ENCODE data around the gene LRRC7. TPM values are rescaled to one million over a fixed set of nuclear protein-coding genes. Genes with fewer than 3 reads are reported as not detected.

Gene LRRC7
- total RNA-seq, 2 experiments from 2014 or later, result not detected

- ChIA-PET CTCF (no interaction called here), POLR2A (no interaction called here)
- DNase-seq, result no peak
- Mint-ChIP-seq H3K4me1 (ENCODE audit: low read depth) (no peaks in the 10 kb centered on the region), H3K4me3 (no peak overlapping the region), H3K36me3 (no peaks in the 10 kb centered on the region), H3K27ac (no peak overlapping the region), H3K27me3 (peaks cover 6% of the 10 kb centered on the region), H3K9me3 (no peaks in the 10 kb centered on the region)
- intact Hi-C loops (cut with micrococcal nuclease), result no loop called here
These were observed 517.8 kb downstream of the LRRC7 start for GRCh38 chr1:70085521-70085920.

- H3K9me3 Mint-ChIP-seq, result no peaks in the 10 kb centered on the region
- no peaks in the 10 kb centered on the region for H3K36me3 Mint-ChIP-seq
- CTCF ChIA-PET, result no interaction called here
- no peak overlapping the region for H3K27ac Mint-ChIP-seq
- H3K4me3 Mint-ChIP-seq, result no peak overlapping the region
- no peak for DNase-seq
- POLR2A ChIA-PET, result no interaction called here
- intact Hi-C loops (cut with micrococcal nuclease), result no loop called here
- peaks cover 6% of the 10 kb centered on the region for H3K27me3 Mint-ChIP-seq
- no peaks in the 10 kb centered on the region for H3K4me1 Mint-ChIP-seq (ENCODE audit: low read depth)
These were observed 519.2 kb downstream of the LRRC7 start for GRCh38 chr1:70086897-70087296.

- no peak for DNase-seq
- Mint-ChIP-seq H3K4me3 (no peak overlapping the region), H3K27ac (no peak overlapping the region), H3K9me3 (no peaks in the 10 kb centered on the region), H3K36me3 (no peaks in the 10 kb centered on the region), H3K27me3 (peaks cover 6% of the 10 kb centered on the region), H3K4me1 (ENCODE audit: low read depth) (no peaks in the 10 kb centered on the region)
- intact Hi-C loops (cut with micrococcal nuclease), result no loop called here
- ChIA-PET POLR2A (no interaction called here), CTCF (no interaction called here)
These were observed 522.4 kb downstream of the LRRC7 start for GRCh38 chr1:70090141-70090540.

GRCh38 chr1:70090875-70091274 is 523.2 kb downstream of the LRRC7 start:
- Mint-ChIP-seq H3K4me1 (ENCODE audit: low read depth) (no peaks in the 10 kb centered on the region), H3K27me3 (peaks cover 6% of the 10 kb centered on the region), H3K36me3 (no peaks in the 10 kb centered on the region), H3K27ac (no peak overlapping the region), H3K9me3 (no peaks in the 10 kb centered on the region), H3K4me3 (no peak overlapping the region)
- DNase-seq, result no peak
- intact Hi-C loops (cut with micrococcal nuclease), result no loop called here
- CTCF ChIA-PET, result no interaction called here
- POLR2A ChIA-PET, result no interaction called here

GRCh38 chr1:70091811-70092210 is 524.1 kb downstream of the LRRC7 start:
- DNase-seq, result no peak
- ChIA-PET CTCF (no interaction called here), POLR2A (no interaction called here)
- Mint-ChIP-seq H3K36me3 (no peaks in the 10 kb centered on the region), H3K27me3 (peaks cover 9% of the 10 kb centered on the region), H3K4me3 (no peak overlapping the region), H3K9me3 (no peaks in the 10 kb centered on the region), H3K27ac (no peak overlapping the region), H3K4me1 (ENCODE audit: low read depth) (no peaks in the 10 kb centered on the region)
- intact Hi-C loops (cut with micrococcal nuclease), result no loop called here

- Mint-ChIP-seq H3K36me3 (no peaks in the 10 kb centered on the region), H3K4me1 (ENCODE audit: low read depth) (no peaks in the 10 kb centered on the region), H3K27me3 (peaks cover 9% of the 10 kb centered on the region), H3K9me3 (no peaks in the 10 kb centered on the region), H3K27ac (no peak overlapping the region), H3K4me3 (no peak overlapping the region)
- no peak for DNase-seq
- CTCF ChIA-PET, result no interaction called here
- intact Hi-C loops (cut with micrococcal nuclease), result no loop called here
- POLR2A ChIA-PET, result no interaction called here
These were observed 524.8 kb downstream of the LRRC7 start for GRCh38 chr1:70092526-70092925.

- Mint-ChIP-seq H3K4me3 (no peak overlapping the region), H3K4me1 (ENCODE audit: low read depth) (no peaks in the 10 kb centered on the region), H3K27me3 (peaks cover 9% of the 10 kb centered on the region), H3K27ac (no peak overlapping the region), H3K36me3 (no peaks in the 10 kb centered on the region), H3K9me3 (no peaks in the 10 kb centered on the region)
- ChIA-PET POLR2A (no interaction called here), CTCF (no interaction called here)
- no peak for DNase-seq
- intact Hi-C loops (cut with micrococcal nuclease), result no loop called here
These were observed 525.7 kb downstream of the LRRC7 start for GRCh38 chr1:70093250-70093975.

- peaks cover 5% of the 10 kb centered on the region for H3K27me3 Mint-ChIP-seq
- H3K4me1 Mint-ChIP-seq (ENCODE audit: low read depth), result no peaks in the 10 kb centered on the region
- POLR2A ChIA-PET, result no interaction called here
- intact Hi-C loops (cut with micrococcal nuclease), result no loop called here
- CTCF ChIA-PET, result no interaction called here
- H3K4me3 Mint-ChIP-seq, result no peak overlapping the region
- DNase-seq, result no peak
- H3K27ac Mint-ChIP-seq, result no peak overlapping the region
- H3K36me3 Mint-ChIP-seq, result no peaks in the 10 kb centered on the region
- H3K9me3 Mint-ChIP-seq, result no peaks in the 10 kb centered on the region
These were observed 533.5 kb downstream of the LRRC7 start for GRCh38 chr1:70101231-70101630.

- POLR2A ChIA-PET, result no interaction called here
- Mint-ChIP-seq H3K4me3 (no peak overlapping the region), H3K27me3 (peaks cover under 1% of the 10 kb centered on the region)
These were observed 534.1 kb downstream of the LRRC7 start for GRCh38 chr1:70101774-70102173.

GRCh38 chr1:70103770-70104169 is 536.0 kb downstream of the LRRC7 start:
- Mint-ChIP-seq H3K9me3 (no peaks in the 10 kb centered on the region), H3K27ac (no peak overlapping the region), H3K4me3 (no peak overlapping the region), H3K36me3 (no peaks in the 10 kb centered on the region), H3K27me3 (no peaks in the 10 kb centered on the region), H3K4me1 (ENCODE audit: low read depth) (no peaks in the 10 kb centered on the region)
- no peak for DNase-seq
- intact Hi-C loops (cut with micrococcal nuclease), result no loop called here
- ChIA-PET CTCF (no interaction called here), POLR2A (no interaction called here)

More at GRCh38 chr1:70101774-70102173, 534.1 kb downstream of the LRRC7 start:
- Mint-ChIP-seq H3K4me1 (ENCODE audit: low read depth) (no peaks in the 10 kb centered on the region), H3K36me3 (no peaks in the 10 kb centered on the region), H3K27ac (no peak overlapping the region), H3K9me3 (no peaks in the 10 kb centered on the region)
- intact Hi-C loops (cut with micrococcal nuclease), result no loop called here
- CTCF ChIA-PET, result no interaction called here
- DNase-seq, result no peak

- no peak for DNase-seq
- ChIA-PET CTCF (no interaction called here), POLR2A (no interaction called here)
- Mint-ChIP-seq H3K27me3 (peaks cover 1% of the 10 kb centered on the region), H3K27ac (no peak overlapping the region), H3K9me3 (no peaks in the 10 kb centered on the region), H3K4me3 (no peak overlapping the region), H3K36me3 (no peaks in the 10 kb centered on the region), H3K4me1 (ENCODE audit: low read depth) (no peaks in the 10 kb centered on the region)
- intact Hi-C loops (cut with micrococcal nuclease), result no loop called here
These were observed 541.5 kb downstream of the LRRC7 start for GRCh38 chr1:70109241-70109640.

- intact Hi-C loops (cut with micrococcal nuclease), result no loop called here
- POLR2A ChIA-PET, result no interaction called here
These were observed 545.1 kb downstream of the LRRC7 start for GRCh38 chr1:70112838-70113237.

GRCh38 chr1:70115315-70115714 is 547.6 kb downstream of the LRRC7 start:
- Mint-ChIP-seq H3K4me1 (ENCODE audit: low read depth) (no peaks in the 10 kb centered on the region), H3K4me3 (no peak overlapping the region), H3K27ac (no peak overlapping the region), H3K36me3 (no peaks in the 10 kb centered on the region), H3K9me3 (no peaks in the 10 kb centered on the region), H3K27me3 (peaks cover 3% of the 10 kb centered on the region)
- CTCF ChIA-PET, result no interaction called here
- no peak for DNase-seq
- POLR2A ChIA-PET, result no interaction called here
- intact Hi-C loops (cut with micrococcal nuclease), result no loop called here

More at GRCh38 chr1:70112838-70113237, 545.1 kb downstream of the LRRC7 start:
- H3K27ac Mint-ChIP-seq, result no peak overlapping the region
- DNase-seq, result no peak
- H3K4me3 Mint-ChIP-seq, result no peak overlapping the region
- CTCF ChIA-PET, result no interaction called here
- H3K4me1 Mint-ChIP-seq (ENCODE audit: low read depth), result no peaks in the 10 kb centered on the region
- H3K36me3 Mint-ChIP-seq, result no peaks in the 10 kb centered on the region
- H3K27me3 Mint-ChIP-seq, result peaks cover 1% of the 10 kb centered on the region
- no peaks in the 10 kb centered on the region for H3K9me3 Mint-ChIP-seq

Measured in activated CD4-positive, alpha-beta memory T cell treated with anti-CD3 and anti-CD28 coated beads for 36 hours (primary cell).